Glutamatergic neuron (in vitro differentiated cells): ENCODE results near the gene HDAC11. TPM values are rescaled to one million over a fixed set of nuclear protein-coding genes. Genes with fewer than 3 reads are reported as not detected.

Experiments
- DNase-seq: peaks from one replicate; pipeline ENCODE4 v3.0.0; 2022
- H3K27ac Mint-ChIP-seq: one replicate; pipeline ENCODE4 v1.8.0; 2020; ENCODE audit warnings: mild to moderate bottlenecking, mixed read lengths, inconsistent platforms; ENCODE audit not compliant: unreplicated experiment
- H3K27me3 Mint-ChIP-seq: one replicate; pipeline ENCODE4 v1.8.0; 2020; ENCODE audit warnings: mild to moderate bottlenecking, moderate library complexity, mixed read lengths, inconsistent platforms; ENCODE audit not compliant: unreplicated experiment
- H3K36me3 Mint-ChIP-seq: one replicate; pipeline ENCODE4 v1.8.0; 2020; ENCODE audit warnings: mild to moderate bottlenecking, mixed read lengths, inconsistent platforms; ENCODE audit not compliant: unreplicated experiment
- H3K4me1 Mint-ChIP-seq: one replicate; pipeline ENCODE4 v1.8.0; 2020; ENCODE audit warnings: mild to moderate bottlenecking, low read depth, mixed read lengths, inconsistent platforms; ENCODE audit not compliant: unreplicated experiment
- H3K4me3 Mint-ChIP-seq: one replicate; pipeline ENCODE4 v1.8.0; 2020; ENCODE audit warnings: mild to moderate bottlenecking, mixed read lengths, inconsistent platforms; ENCODE audit not compliant: unreplicated experiment
- H3K9me3 Mint-ChIP-seq: one replicate; pipeline ENCODE4 v1.8.0; 2020; ENCODE audit warnings: mild to moderate bottlenecking, moderate library complexity, mixed read lengths, inconsistent platforms; ENCODE audit not compliant: unreplicated experiment
- total RNA-seq: library from RNA; stranded (reverse); fragmentation: NEBNext Ultra II Directional; extraction: Animal tissue kit (Norgen Biotek cat#: 25700); gene quantifications from one replicate; pipeline ENCODE4 v1.2.1, GENCODE V29; 2021; ENCODE audit not compliant: unreplicated experiment
- TF ChIP-seq, protein P1 (sequence below): fragments of 200-600 bp; sonication (generic); IDR thresholded peaks from one replicate; pipeline ENCODE4 v1.5.0; 2021; ENCODE audit not compliant: partially characterized antibody, unreplicated experiment

The HDAC11 gene
- total RNA-seq, 1 donor from 2014 or later: 19.8 TPM

DNA sequence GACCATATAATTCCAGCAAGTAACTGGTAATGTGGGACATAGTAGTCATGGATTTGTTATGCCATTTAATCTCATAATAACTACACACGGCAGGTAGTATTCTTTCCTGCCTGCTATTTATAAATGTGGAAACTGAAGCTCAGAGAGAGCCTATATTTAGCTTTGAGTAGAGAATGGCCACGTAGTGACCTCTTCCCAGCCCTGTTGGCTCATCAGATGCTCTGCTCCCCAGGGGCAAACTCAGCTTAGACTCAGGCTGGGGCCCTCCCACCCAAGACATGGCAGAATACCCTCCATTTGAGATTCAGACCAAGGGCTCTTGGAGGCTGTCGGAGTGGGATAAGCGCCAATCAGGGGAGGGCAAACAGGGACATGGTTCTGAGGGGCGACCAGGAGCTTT, 17.3 kb upstream of the HDAC11 start:
- Mint-ChIP-seq H3K4me3 (no peak overlapping the region), H3K27ac (no peak overlapping the region), H3K36me3 (no peaks in the 10 kb centered on the region), H3K4me1 (peaks cover 14% of the 10 kb centered on the region), H3K9me3 (peaks cover 7% of the 10 kb centered on the region), H3K27me3 (peaks cover 3% of the 10 kb centered on the region)
- TF ChIP-seq, protein P1, sequence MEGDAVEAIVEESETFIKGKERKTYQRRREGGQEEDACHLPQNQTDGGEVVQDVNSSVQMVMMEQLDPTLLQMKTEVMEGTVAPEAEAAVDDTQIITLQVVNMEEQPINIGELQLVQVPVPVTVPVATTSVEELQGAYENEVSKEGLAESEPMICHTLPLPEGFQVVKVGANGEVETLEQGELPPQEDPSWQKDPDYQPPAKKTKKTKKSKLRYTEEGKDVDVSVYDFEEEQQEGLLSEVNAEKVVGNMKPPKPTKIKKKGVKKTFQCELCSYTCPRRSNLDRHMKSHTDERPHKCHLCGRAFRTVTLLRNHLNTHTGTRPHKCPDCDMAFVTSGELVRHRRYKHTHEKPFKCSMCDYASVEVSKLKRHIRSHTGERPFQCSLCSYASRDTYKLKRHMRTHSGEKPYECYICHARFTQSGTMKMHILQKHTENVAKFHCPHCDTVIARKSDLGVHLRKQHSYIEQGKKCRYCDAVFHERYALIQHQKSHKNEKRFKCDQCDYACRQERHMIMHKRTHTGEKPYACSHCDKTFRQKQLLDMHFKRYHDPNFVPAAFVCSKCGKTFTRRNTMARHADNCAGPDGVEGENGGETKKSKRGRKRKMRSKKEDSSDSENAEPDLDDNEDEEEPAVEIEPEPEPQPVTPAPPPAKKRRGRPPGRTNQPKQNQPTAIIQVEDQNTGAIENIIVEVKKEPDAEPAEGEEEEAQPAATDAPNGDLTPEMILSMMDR: no peak
- no peak for DNase-seq

GRCh38 chr3:13463618-13464400, 16.3 kb upstream of the HDAC11 start:
- TF ChIP-seq, protein P1: no peak
- H3K9me3 Mint-ChIP-seq: peaks cover 7% of the 10 kb centered on the region
- H3K27me3 Mint-ChIP-seq: peaks cover 3% of the 10 kb centered on the region
- H3K36me3 Mint-ChIP-seq: no peaks in the 10 kb centered on the region
- peaks cover 14% of the 10 kb centered on the region for H3K4me1 Mint-ChIP-seq
- H3K4me3 Mint-ChIP-seq: no peak overlapping the region
- H3K27ac Mint-ChIP-seq: no peak overlapping the region
- no peak for DNase-seq

DNA sequence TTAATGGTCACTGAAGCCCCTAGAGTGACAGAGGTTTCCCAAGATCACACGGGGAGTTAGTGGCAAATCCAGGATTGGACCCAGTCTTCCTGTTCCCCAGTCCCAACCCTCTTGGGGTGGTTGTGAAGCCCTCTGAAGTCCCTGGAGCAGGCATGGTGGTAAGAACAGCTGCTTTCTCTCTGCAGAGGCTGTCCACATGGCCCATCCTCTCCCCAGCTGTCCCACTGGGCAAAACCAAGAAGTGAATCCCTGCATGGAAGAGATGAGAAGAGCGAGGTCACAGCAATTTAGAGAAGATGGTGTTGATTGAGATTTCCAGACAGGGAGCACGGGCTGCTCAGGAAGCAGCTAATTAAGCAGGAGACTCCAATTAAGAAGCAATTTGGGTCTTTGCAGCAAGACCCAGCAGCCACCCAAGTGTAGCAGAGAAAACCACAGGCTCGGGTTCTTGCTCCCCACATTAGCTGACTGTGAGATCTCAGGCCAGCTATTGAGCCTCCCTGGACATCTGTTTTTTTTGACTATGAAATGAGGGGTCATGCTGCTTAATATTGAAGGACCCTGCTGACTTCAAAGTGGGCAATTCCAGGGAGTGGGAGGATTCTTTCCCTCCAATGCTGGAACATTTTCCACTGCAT, 14.8 kb upstream of the HDAC11 start:
- DNase-seq: no peak
- H3K4me3 Mint-ChIP-seq: peak overlapping the region; percentile 83
- peaks cover 8% of the 10 kb centered on the region for H3K4me1 Mint-ChIP-seq
- H3K27me3 Mint-ChIP-seq: peaks cover 3% of the 10 kb centered on the region
- peak overlapping the region; percentile 93 for H3K27ac Mint-ChIP-seq
- TF ChIP-seq, protein P1: no peak
- H3K9me3 Mint-ChIP-seq: peaks cover 7% of the 10 kb centered on the region
- no peaks in the 10 kb centered on the region for H3K36me3 Mint-ChIP-seq

- H3K9me3 Mint-ChIP-seq: peaks cover 7% of the 10 kb centered on the region
- no peaks in the 10 kb centered on the region for H3K36me3 Mint-ChIP-seq
- no peak overlapping the region for H3K27ac Mint-ChIP-seq
- no peak for DNase-seq
- peaks cover 12% of the 10 kb centered on the region for H3K4me1 Mint-ChIP-seq
- TF ChIP-seq, protein P1: no peak
- H3K27me3 Mint-ChIP-seq: peaks cover 3% of the 10 kb centered on the region
- no peak overlapping the region for H3K4me3 Mint-ChIP-seq
These were observed 13.3 kb upstream of the HDAC11 start for GRCh38 chr3:13466781-13467180.
